A549 (cell line): ENCODE results near the gene KLHL22.

Experiments
- CHD2 ChIP-seq: fragments of 150-350 bp; IDR thresholded peaks from 2 replicates; pipeline ENCODE4 v1.6.1; 2014; ENCODE audit warnings: low read length; ENCODE audit not compliant: partially characterized antibody
- KDM1A ChIP-seq: fragments of 200-600 bp; sonication (generic); IDR thresholded peaks from 2 replicates; pipeline ENCODE4 v1.6.1; 2016; ENCODE audit warnings: low read depth, mild to moderate bottlenecking
- TF ChIP-seq, protein P1 (sequence below): fragments of >200 bp; sonication (Bioruptor Twin); formaldehyde crosslinking; IDR thresholded peaks from 3 replicates; pipeline ENCODE4 v1.5.1; 2016

DNA sequence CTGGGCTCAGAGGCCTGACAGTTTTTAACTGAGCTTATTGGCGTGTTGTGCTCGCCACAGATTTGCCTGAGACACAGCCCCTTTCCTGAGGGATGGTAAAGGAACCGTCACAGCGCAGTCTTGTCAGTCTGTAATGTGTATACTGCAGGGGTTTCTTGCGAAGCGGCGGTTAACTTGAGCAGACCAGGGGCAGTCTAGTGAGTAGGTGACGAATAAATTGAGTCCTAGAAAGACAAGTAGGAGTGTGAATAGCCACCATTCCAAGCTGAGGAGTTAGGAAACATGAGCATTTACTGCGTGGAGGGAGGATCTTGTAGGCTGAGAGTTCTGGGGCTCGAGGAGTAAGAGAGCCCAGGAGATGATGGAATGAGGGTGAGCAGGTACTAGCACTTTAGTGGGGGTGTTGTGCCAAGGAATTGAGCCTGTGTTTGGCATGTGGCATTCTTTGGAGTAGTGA lies 13.2 kb upstream of the KLHL22 start:
- TF ChIP-seq KDM1A (no peak), CHD2 (no peak)
- TF ChIP-seq, protein P1, sequence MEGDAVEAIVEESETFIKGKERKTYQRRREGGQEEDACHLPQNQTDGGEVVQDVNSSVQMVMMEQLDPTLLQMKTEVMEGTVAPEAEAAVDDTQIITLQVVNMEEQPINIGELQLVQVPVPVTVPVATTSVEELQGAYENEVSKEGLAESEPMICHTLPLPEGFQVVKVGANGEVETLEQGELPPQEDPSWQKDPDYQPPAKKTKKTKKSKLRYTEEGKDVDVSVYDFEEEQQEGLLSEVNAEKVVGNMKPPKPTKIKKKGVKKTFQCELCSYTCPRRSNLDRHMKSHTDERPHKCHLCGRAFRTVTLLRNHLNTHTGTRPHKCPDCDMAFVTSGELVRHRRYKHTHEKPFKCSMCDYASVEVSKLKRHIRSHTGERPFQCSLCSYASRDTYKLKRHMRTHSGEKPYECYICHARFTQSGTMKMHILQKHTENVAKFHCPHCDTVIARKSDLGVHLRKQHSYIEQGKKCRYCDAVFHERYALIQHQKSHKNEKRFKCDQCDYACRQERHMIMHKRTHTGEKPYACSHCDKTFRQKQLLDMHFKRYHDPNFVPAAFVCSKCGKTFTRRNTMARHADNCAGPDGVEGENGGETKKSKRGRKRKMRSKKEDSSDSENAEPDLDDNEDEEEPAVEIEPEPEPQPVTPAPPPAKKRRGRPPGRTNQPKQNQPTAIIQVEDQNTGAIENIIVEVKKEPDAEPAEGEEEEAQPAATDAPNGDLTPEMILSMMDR, result no peak
